ENCODE data around the gene NKAIN2. TPM values are rescaled to one million over a fixed set of nuclear protein-coding genes. Genes with fewer than 3 reads are reported as not detected.
"Not testable (repeated sequence)": the region's sequence is repeated elsewhere in the genome, so short reads cannot be mapped to it uniquely, and the experiment has no call there.

The NKAIN2 gene
- total RNA-seq, 2 donors from 2014 or later, result 0.31 to 2.3 TPM

DNA sequence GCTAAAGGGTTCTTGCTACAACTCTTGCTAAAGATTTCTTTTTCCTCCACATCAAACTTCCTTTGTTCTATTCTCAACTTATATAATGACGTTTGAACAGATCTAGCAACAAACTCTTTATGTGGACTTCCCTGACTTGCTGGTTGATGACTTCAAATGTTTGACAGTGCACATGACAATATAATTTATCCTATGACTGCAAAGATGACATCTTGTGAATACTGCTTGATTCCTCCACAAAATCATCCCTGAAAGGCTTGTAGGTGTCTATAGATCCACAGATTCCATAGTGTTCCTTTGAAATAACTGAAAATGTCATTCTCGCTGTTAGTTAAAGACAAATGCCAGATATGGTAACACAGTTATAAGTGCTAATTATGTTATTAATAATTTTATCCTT lies 478.9 kb downstream of the NKAIN2 start:
- Histone ChIP-seq H3K4me3 (no peak overlapping the region), H3K27me3 (no peaks in the 10 kb centered on the region), H3K27ac (no peak overlapping the region), H3K4me1 (no peaks in the 10 kb centered on the region), H3K9me3 (no peaks in the 10 kb centered on the region), H3K36me3 (no peaks in the 10 kb centered on the region)
- TF ChIP-seq CTCF (IDR thresholded peaks at IDR 0.05), result no peak
- no peak for DNase-seq (ENCODE audit: low spot score)

DNA sequence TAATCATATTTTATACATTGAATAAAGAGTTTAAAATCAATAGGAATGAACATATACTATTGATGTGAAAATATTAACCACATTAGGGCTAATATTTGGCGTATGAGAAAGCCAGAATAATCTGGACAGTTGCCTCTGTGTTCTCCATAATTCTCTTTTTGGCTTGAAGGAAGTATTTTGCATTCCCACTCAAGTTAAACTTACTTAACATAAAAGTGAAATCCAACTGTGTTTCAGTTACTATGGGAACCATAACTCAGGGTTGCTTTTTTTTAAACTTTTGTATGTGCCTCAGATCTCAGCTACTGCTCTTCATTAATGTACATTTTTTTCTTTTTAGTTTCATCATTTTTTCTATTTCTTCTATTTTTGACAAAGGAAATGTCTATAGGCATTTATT lies 479.8 kb downstream of the NKAIN2 start:
- no peak overlapping the region for H3K27ac ChIP-seq
- no peaks in the 10 kb centered on the region for H3K4me1 ChIP-seq
- H3K4me3 ChIP-seq, result no peak overlapping the region
- no peak for TF ChIP-seq CTCF (IDR thresholded peaks at IDR 0.05)
- H3K36me3 ChIP-seq, result no peaks in the 10 kb centered on the region
- DNase-seq (ENCODE audit: low spot score), result no peak
- H3K27me3 ChIP-seq, result no peaks in the 10 kb centered on the region
- H3K9me3 ChIP-seq, result no peaks in the 10 kb centered on the region

DNA sequence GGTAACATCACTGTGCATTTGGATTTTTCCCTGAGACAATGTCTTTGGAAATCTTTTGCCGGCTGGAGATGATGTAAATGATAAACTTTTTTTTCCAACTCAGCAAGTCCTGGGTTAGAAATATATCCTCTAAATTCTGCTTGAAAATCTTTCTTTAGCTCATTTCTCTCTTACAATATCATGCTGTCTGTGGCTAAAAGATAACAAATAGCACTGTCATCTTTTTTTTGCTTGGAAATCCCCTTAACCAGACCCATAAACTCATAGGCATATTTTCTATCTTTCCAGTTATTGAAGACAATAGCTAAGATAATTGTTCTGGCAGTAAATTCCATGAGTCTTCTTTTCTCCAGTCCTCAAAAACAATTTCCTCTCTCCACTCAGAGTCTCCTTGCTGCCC lies 481.5 kb downstream of the NKAIN2 start:
- Histone ChIP-seq H3K4me1 (no peaks in the 10 kb centered on the region), H3K36me3 (no peaks in the 10 kb centered on the region), H3K27me3 (no peaks in the 10 kb centered on the region), H3K27ac (no peak overlapping the region), H3K9me3 (no peaks in the 10 kb centered on the region), H3K4me3 (no peak overlapping the region)
- no peak for TF ChIP-seq CTCF (IDR thresholded peaks at IDR 0.05)
- DNase-seq (ENCODE audit: low spot score), result no peak

- H3K9me3 ChIP-seq, result no peaks in the 10 kb centered on the region
- H3K4me1 ChIP-seq, result no peaks in the 10 kb centered on the region
- DNase-seq (ENCODE audit: low spot score), result no peak
- H3K4me3 ChIP-seq, result no peak overlapping the region
- TF ChIP-seq CTCF (IDR thresholded peaks at IDR 0.05), result no peak
- H3K27me3 ChIP-seq, result no peaks in the 10 kb centered on the region
- H3K36me3 ChIP-seq, result no peaks in the 10 kb centered on the region
- H3K27ac ChIP-seq, result no peak overlapping the region
Observed at GRCh38 chr6:124294574-124295200, 491.0 kb downstream of the NKAIN2 start.

DNA sequence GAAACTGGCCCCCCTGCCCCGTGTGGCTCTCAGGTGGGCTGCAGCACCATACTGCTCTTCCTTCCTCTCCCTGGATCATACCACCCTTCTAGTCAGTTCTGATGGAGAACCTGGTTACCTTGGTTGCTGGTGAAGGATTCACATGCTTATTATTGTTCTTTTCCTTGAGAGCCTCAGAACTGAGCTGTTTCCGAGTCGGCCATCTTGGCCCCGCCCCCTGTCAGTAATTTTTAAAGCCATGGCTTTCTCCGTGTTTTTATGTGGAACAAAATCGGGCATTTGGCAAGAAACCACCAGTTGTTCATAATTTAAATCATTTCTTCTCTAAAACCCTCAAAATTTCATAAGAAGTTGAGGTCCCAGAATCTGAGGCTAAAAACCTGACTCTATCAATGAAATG lies 493.8 kb downstream of the NKAIN2 start:
- H3K4me3 ChIP-seq, result no peak overlapping the region
- no peaks in the 10 kb centered on the region for H3K9me3 ChIP-seq
- H3K27ac ChIP-seq, result no peak overlapping the region
- H3K27me3 ChIP-seq, result no peaks in the 10 kb centered on the region
- TF ChIP-seq CTCF (IDR thresholded peaks at IDR 0.05), result no peak
- no peaks in the 10 kb centered on the region for H3K36me3 ChIP-seq
- no peak for DNase-seq (ENCODE audit: low spot score)
- no peaks in the 10 kb centered on the region for H3K4me1 ChIP-seq

DNA sequence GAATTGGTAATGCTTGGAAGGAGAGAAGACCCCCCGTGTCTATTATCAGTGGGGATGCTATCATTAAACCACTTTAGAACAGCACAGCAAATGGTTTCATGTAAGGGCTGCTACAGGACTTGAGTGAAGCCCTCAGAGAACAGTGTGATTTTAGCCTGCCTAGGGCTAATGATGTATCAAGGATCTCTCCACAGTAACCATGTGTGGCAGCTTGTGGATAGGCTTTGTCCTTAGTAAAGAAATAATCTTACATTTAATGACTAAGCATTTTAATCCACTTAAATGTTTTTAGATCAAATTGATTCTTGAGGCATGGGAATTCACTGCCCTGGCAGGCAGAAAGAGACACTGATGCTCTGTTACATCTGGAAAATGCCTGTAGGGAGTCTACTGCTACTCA lies 495.1 kb downstream of the NKAIN2 start:
- H3K4me1 ChIP-seq, result no peaks in the 10 kb centered on the region
- DNase-seq (ENCODE audit: low spot score), result no peak

GRCh38 chr6:124300907-124301306 lies 497.2 kb downstream of the NKAIN2 start:
- H3K4me1 ChIP-seq; H3K4me3 ChIP-seq; H3K27ac ChIP-seq; H3K36me3 ChIP-seq; DNase-seq (ENCODE audit: low spot score); H3K9me3 ChIP-seq; H3K27me3 ChIP-seq: not testable (repeated sequence)

More for the DNA sequence above, 495.1 kb downstream of the NKAIN2 start:
- H3K27me3 ChIP-seq, result no peaks in the 10 kb centered on the region
- H3K4me3 ChIP-seq, result no peak overlapping the region
- no peaks in the 10 kb centered on the region for H3K36me3 ChIP-seq
- H3K27ac ChIP-seq, result no peak overlapping the region
- no peak for TF ChIP-seq CTCF (IDR thresholded peaks at IDR 0.05)
- no peaks in the 10 kb centered on the region for H3K9me3 ChIP-seq
